RWPE2 (cell line): Measurements from ENCODE around the gene WFDC10A.

Experiments used
- ATAC-seq: fragments of 200-7000 bp; cut with Tn5 transposase; 3 replicates; pipeline ENCODE4 v1.9.1; 2021; ENCODE audit warnings: low read depth
- DNase-seq: peaks from one replicate; pipeline ENCODE4 v3.0.0-alpha.2; 2020; ENCODE audit warnings: low spot score
- H3K27ac ChIP-seq: fragments of 450-650 bp; 2 replicates; pipeline ENCODE4 v1.5.1; 2017; ENCODE audit warnings: mild to moderate bottlenecking; ENCODE audit not compliant: poor library complexity, severe bottlenecking
- H3K27me3 ChIP-seq: fragments of 250-450 bp; sonication (Bioruptor Pico); 2 replicates; pipeline ENCODE4 v1.5.1; 2021; ENCODE audit warnings: mild to moderate bottlenecking, moderate library complexity; ENCODE audit not compliant: insufficient read depth, poor library complexity, severe bottlenecking
- H3K36me3 ChIP-seq: fragments of 250-450 bp; sonication (Bioruptor Pico); 2 replicates; pipeline ENCODE4 v1.5.1; 2020; ENCODE audit warnings: low read depth, mild to moderate bottlenecking, moderate library complexity
- H3K4me1 ChIP-seq: fragments of 250-450 bp; sonication (Bioruptor Pico); 2 replicates; pipeline ENCODE4 v1.5.1; 2021; ENCODE audit warnings: mild to moderate bottlenecking, moderate library complexity; ENCODE audit not compliant: insufficient read depth, poor library complexity, severe bottlenecking
- H3K4me3 ChIP-seq: fragments of 250-450 bp; sonication (Bioruptor Pico); 2 replicates; pipeline ENCODE4 v1.5.1; 2021; ENCODE audit warnings: mild to moderate bottlenecking, moderate library complexity; ENCODE audit not compliant: severe bottlenecking
- H3K9me3 ChIP-seq: fragments of 250-450 bp; sonication (Bioruptor Pico); 2 replicates; pipeline ENCODE4 v1.5.1; 2021; ENCODE audit warnings: mild to moderate bottlenecking, moderate library complexity; ENCODE audit not compliant: severe bottlenecking
- TF ChIP-seq, protein P1 (sequence below): fragments of 450-650 bp; IDR thresholded peaks from one replicate; pipeline ENCODE4 v1.5.1; 2017; ENCODE audit warnings: mild to moderate bottlenecking, moderate library complexity; ENCODE audit not compliant: poor library complexity, severe bottlenecking

WFDC10A gene

GRCh38 chr20:45672765-45673164, 43.2 kb downstream of the WFDC10A start:
- Histone ChIP-seq H3K27me3 (peaks cover 46% of the 10 kb centered on the region), H3K27ac (no peak overlapping the region), H3K36me3 (no peaks in the 10 kb centered on the region), H3K4me3 (no peak overlapping the region), H3K4me1 (no peaks in the 10 kb centered on the region), H3K9me3 (no peaks in the 10 kb centered on the region)
- no peak for DNase-seq
- TF ChIP-seq, protein P1, sequence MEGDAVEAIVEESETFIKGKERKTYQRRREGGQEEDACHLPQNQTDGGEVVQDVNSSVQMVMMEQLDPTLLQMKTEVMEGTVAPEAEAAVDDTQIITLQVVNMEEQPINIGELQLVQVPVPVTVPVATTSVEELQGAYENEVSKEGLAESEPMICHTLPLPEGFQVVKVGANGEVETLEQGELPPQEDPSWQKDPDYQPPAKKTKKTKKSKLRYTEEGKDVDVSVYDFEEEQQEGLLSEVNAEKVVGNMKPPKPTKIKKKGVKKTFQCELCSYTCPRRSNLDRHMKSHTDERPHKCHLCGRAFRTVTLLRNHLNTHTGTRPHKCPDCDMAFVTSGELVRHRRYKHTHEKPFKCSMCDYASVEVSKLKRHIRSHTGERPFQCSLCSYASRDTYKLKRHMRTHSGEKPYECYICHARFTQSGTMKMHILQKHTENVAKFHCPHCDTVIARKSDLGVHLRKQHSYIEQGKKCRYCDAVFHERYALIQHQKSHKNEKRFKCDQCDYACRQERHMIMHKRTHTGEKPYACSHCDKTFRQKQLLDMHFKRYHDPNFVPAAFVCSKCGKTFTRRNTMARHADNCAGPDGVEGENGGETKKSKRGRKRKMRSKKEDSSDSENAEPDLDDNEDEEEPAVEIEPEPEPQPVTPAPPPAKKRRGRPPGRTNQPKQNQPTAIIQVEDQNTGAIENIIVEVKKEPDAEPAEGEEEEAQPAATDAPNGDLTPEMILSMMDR = no peak
- ATAC-seq = no peak

DNA sequence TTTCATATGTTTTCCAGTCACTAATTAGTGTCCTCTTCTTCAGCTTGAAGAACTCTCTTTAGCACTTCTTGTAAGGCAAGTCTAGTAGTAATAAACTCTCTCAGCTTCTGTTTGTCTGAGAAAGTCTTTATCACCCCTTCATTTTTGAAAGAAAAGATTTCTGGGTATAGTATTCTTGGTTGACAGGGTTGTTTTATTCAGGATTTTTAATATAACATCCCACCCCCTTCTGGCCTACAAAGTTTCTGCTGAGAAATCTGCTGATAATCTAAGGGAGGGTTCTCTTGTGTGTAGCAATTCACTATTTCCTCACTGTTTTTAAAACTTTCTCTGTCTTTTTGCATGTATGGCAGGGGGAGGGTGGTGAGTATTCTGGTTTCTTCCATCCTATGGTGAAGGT, 50.1 kb downstream of the WFDC10A start:
- H3K9me3 ChIP-seq = peaks cover 8% of the 10 kb centered on the region
- no peak overlapping the region for H3K4me3 ChIP-seq
- no peak overlapping the region for H3K27ac ChIP-seq
- TF ChIP-seq, protein P1 = no peak
- no peaks in the 10 kb centered on the region for H3K4me1 ChIP-seq
- ATAC-seq (no peak), DNase-seq (no peak)
- peaks cover 17% of the 10 kb centered on the region for H3K27me3 ChIP-seq
- no peaks in the 10 kb centered on the region for H3K36me3 ChIP-seq
